Transverse colon (tissue), 3 donors: Measurements from ENCODE around the gene ZCCHC7.

Experiments
- CTCF ChIP-seq, 5 experiments: fragments of 200-600 bp in 3 of 5; fragments of 450-650 bp in 2 of 5; sonication (generic) in 3 of 5; IDR thresholded peaks; 1 replicate in 2 of 5; 2 replicates in 3 of 5; pipeline ENCODE4 v1.5.1; 2016 to 2017; ENCODE audit warnings: antibody characterized with exemption in 5 of 5, inconsistent platforms in 3 of 5, mild to moderate bottlenecking in 2 of 5, moderate library complexity in 1 of 5
- POLR2A ChIP-seq: fragments of 450-650 bp; IDR thresholded peaks from one replicate; pipeline ENCODE4 v1.6.1; 2016; ENCODE audit warnings: antibody characterized with exemption, mild to moderate bottlenecking, moderate library complexity

GRCh38 chr9:37200433-37201005, 80.1 kb downstream of the ZCCHC7 start:
- TF ChIP-seq POLR2A (no peak), CTCF (IDR thresholded peaks at IDR 0.05) (no peak)
